HG03565 (cell line): ENCODE results near the gene OOSP3.
"Not testable (repeated sequence)": the region's sequence is repeated elsewhere in the genome, so short reads cannot be mapped to it uniquely, and the experiment has no call there.

Experiments
- ATAC-seq: cut with Tn5 transposase; IDR thresholded peaks from one replicate; pipeline ENCODE4 v1.9.1; 2021; ENCODE audit warnings: mild to moderate bottlenecking, moderate library complexity; ENCODE audit not compliant: unreplicated experiment

The OOSP3 gene

GRCh38 chr11:59878575-59878974, at the start of gene OOSP3:
OOSP3 (plus strand) TSS chr11:59878782; CDS start chr11:59878809, 27 bp downstream.
- ATAC-seq, result no peak

DNA sequence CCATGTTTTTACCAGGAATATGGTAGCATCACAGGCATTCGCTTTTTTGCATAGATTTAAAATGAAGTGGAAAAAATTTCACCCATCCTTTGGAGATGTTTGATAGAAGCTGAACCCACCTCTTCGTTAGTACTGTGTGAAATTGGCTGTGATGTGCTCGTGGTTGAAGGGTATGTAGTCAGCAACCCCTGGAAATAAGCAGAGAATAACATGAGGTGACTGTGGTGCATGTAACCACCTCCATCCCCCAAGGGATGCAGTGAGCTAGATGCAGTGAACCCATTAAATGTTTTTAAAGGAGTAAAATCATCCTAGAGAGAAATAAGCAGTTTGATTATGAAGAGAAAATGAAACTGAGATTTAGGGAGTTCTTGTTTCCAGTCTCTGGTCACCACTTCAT, 49.2 kb upstream of the OOSP3 start:
- no peak for ATAC-seq

DNA sequence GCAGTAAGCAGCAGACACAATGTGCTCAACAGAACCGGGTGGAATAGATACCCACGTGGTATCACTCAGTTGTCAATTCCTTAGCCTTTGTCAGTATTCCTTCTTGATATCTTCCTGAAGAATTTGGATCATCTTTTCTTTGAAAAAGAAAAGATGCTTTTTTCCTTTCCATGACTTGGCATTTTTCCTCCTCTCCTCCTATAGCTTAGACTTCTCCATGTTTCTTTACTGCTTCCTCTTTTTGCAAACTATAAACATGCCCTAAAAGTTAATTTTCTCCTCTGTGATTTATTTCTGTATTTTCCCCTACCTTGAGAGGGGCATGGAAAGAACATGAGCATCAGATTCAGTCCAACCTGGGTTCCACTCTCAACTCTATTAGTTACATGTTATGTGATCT, 45.0 kb upstream of the OOSP3 start:
- no peak for ATAC-seq

- no peak for ATAC-seq
Observed at GRCh38 chr11:59839615-59840014, 39.0 kb upstream of the OOSP3 start.

- no peak for ATAC-seq
Observed at GRCh38 chr11:59841514-59841913, 37.1 kb upstream of the OOSP3 start.

DNA sequence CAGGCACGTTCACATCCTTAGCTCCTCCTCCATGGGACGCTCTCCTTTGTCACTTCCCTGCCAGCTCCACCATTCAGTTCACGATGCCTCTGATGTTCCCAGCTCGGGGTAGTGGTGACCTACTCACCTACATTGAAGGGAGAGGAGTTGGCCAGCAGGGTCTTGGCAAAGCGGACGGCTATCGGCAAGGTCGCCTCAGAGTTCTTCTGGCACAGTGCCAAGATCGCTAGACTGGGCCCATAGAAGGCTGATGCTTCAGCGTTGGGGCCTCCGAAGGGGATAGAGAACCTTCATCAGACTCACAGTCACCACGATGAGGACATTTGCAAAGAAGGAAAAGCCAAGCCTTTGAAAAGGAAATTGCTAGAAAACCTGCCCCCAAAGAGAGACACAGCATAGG, 36.3 kb upstream of the OOSP3 start:
- no peak for ATAC-seq

- ATAC-seq, result no peak
Observed at GRCh38 chr11:59845399-59845798, 33.2 kb upstream of the OOSP3 start, which contains the start of gene CBLIF. CBLIF (minus strand) TSS chr11:59845499; CDS start chr11:59845453, 46 bp downstream.

DNA sequence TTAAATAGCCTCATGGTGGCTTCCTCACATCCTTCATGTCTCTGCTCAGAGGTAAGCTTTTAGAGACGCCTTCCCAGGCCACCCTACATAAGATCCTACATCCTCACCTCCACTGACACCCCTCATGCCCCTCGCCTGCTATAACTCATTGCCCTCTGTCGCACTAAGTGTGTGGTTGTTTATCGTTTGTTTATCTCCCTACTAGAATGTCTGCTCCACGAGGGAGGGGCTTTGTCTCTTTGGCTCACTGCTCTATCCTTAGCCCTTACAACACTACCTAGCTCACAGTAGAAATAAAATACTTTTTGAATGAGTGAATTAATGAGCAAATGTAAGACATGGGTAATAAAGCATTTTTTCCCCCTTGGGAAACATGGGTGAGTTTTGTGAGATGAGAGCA, 32.0 kb upstream of the OOSP3 start:
- ATAC-seq, result no peak

DNA sequence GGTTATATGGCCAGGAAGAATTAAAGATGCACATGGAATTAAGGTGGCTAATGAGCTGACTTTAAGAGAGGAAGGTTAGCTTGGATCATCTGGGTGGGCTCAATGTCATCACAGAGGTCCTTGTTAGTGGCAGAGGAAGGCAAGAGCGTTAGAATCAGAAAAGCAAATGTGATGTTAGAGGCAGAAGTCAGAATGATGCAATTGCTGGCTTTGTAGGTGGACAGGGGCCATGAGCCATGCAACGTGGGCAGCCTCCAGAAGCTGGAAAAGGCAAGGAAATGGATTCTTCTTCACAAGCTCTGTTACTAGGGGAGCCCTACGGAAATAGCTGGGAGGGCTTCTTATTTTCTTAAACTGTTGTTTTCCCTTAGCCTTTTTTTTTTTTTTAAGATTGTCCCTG, 31.0 kb upstream of the OOSP3 start:
- ATAC-seq, result no peak

DNA sequence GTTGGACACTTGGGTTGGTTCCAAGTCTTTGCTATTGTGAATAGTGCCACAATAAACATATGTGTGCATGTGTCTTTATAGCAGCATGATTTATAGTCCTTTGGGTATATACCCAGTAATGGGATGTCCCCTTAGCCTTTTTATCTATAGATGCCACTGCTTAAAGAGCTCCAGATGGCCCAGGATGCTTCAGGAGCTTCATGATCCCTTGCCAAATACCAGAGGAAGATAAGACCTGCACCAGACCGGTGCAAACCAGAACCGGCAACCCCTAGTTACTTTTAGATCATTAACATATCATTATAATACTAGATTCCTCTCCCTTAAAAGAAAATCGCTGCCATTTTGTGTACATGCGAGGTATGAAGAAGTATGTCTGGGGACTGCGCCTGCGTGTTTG, 30.1 kb upstream of the OOSP3 start:
- not testable (repeated sequence) for ATAC-seq

DNA sequence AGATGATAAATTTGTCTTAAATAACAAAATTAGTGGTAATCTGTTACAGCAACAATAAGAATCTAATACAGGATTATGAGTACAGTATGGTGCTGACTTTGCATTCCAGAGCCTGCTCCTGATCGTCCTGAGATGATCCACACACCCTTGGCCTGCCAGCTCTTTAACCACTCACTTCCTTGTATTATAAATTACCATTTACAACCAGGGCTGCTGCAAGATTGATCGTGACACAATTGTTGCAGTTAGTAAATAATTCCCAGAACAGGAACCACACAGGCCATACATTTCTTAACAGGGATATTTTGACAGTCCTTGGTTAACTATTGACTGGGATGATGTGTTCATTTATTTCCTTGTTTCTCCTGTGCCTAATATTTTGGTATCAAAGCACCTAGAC, 29.5 kb upstream of the OOSP3 start:
- ATAC-seq, result no peak

- not testable (repeated sequence) for ATAC-seq
Observed at GRCh38 chr11:59849551-59849950, 29.0 kb upstream of the OOSP3 start.

- ATAC-seq, result not testable (repeated sequence)
Observed at GRCh38 chr11:59851416-59851815, 27.2 kb upstream of the OOSP3 start.

DNA sequence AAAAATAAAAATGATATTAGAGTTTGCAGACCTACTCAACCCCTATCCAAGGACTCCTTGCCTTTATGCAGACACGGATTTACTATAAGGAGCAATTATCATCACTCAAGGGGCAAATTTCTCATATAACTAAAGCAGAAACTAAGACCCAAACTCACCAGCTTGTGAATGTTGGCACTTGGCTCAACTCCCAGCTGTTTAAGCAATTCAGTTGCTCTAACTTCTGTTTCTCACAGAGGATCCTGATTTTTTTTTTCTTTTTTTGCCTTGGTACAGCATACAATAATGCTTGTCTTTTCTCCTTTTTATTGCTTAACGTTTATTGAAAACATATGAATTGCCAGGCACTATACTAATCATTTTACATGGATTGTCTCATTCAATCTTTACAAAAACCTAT, 23.7 kb upstream of the OOSP3 start:
- ATAC-seq, result no peak

DNA sequence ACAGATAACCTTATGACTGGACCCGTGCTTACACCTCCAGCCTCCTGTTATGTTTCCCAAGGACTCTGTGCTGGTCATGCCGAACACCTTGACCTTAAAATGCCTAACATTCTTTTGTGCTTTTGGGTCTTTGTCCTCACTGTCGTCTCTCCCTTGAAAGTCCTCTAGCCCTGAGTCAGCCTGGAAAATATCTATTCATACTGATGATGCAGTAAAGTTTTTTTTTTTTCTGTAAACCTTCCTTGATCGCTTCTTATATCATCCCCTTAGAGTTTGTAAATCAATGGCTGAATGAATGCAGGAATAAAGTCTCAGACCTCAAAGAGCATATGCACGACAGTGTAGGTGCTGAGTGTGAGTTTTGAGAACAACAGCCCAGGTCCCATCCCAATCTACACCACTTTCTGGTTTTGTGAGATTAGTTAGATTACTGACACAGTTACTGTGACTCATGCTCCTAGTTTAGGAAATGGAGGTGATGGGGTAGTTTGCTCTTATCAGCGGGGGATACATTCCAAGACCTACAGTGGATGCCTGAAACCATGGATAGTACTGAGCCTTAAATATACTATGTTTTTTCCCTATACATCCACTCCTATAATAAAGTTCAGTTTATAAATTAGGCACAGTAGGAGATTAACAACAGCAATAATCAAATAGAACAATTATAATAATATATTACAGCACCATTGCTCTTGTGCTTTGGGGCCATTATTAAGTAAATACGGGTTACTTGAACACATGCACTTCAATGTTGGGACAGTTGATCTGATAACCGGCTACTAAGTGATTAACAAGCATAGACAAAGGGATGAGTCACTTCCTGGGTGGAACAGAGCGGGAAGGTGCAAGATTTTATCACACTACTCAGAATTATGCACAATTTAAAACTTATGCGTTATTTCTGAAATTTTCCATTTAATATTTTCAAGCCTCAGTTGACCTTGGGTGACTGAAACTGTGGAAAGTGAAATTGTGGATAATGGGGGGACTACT, 20.8 kb upstream of the OOSP3 start:
- no peak for ATAC-seq

GRCh38 chr11:59859673-59860072, 18.9 kb upstream of the OOSP3 start:
- ATAC-seq, result no peak

DNA sequence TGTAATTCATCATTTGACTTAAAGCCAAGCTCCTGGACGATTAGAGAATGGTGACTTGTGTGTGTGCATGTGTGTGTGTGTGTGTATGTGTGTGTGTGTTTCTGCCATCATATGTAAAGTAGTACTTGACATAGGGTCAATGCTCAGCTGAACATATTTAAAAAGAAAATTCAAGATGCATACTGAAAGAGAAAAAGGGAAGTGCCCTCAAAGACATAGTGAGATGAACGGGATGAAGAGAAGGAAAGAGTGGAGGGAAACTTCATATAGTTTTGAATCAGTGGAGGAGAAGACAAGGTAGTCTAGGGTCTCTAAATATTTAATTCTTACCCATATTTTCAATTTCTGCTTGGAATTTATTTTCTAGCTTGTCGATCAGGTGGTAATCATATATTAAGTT, 16.3 kb upstream of the OOSP3 start:
- ATAC-seq, result no peak

GRCh38 chr11:59865031-59865430, 13.6 kb upstream of the OOSP3 start:
- no peak for ATAC-seq

- no peak for ATAC-seq
Observed at GRCh38 chr11:59866397-59866796, 12.2 kb upstream of the OOSP3 start, which contains the start of gene TCN1. TCN1 (minus strand) TSS chr11:59866487; CDS start chr11:59866470, 17 bp downstream.

GRCh38 chr11:59866836-59867235, 11.7 kb upstream of the OOSP3 start:
- ATAC-seq, result no peak

DNA sequence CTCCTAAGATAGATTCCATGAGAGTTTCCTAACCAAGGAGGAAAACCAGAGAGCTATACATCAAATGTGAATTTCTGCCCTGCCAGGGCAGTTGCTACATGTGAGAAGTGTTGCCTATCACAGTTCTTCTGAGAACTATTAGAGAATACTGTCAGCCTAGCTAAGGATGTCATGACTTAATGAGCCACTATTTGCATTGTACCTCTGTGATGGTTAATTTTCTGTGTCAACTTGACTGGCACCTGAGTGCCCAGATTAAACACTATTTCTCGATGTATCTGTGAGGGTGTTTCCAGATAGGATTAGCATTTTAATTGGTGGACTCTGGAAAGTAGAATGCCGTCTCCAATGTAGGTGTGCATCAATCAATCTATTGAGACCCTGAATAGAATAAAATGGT, 10.6 kb upstream of the OOSP3 start:
- ATAC-seq, result no peak

DNA sequence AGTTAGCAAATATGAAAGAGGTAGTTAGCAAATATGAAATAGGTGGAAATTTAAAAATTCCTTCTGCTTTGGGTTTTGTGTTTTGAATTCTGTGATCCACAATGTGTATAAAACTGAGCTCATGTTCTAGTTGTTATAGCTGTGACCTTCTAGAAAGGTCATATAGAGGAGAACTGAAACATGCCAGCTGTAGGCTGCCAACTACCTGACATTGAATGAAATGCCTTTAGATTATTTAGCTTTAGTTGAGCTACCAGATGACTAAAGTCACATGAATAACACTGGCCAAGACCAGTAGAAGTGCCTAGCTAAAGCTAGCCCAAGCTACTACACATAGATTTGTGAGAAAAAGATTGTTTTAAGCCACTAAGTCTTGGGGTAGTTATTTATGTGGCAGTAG, 6.5 kb upstream of the OOSP3 start:
- ATAC-seq, result no peak
